Activated T-helper 1 cell treated with anti-CD3 and anti-CD28 coated beads, Interleukin-2, amount 50 U/mL, for 16 hours (primary cell): ENCODE data around the gene CHAF1A.

ENCODE experiments used
- DNase-seq, 2 donors: peaks; one replicate each; pipeline ENCODE4 v3.0.0-alpha.2; 2020; ENCODE audit warnings: low read depth in 1 of 2, low spot score in 1 of 2

Gene CHAF1A

GRCh38 chr19:4454747-4455718, 52.6 kb downstream of the CHAF1A start:
- no peak for DNase-seq

DNA sequence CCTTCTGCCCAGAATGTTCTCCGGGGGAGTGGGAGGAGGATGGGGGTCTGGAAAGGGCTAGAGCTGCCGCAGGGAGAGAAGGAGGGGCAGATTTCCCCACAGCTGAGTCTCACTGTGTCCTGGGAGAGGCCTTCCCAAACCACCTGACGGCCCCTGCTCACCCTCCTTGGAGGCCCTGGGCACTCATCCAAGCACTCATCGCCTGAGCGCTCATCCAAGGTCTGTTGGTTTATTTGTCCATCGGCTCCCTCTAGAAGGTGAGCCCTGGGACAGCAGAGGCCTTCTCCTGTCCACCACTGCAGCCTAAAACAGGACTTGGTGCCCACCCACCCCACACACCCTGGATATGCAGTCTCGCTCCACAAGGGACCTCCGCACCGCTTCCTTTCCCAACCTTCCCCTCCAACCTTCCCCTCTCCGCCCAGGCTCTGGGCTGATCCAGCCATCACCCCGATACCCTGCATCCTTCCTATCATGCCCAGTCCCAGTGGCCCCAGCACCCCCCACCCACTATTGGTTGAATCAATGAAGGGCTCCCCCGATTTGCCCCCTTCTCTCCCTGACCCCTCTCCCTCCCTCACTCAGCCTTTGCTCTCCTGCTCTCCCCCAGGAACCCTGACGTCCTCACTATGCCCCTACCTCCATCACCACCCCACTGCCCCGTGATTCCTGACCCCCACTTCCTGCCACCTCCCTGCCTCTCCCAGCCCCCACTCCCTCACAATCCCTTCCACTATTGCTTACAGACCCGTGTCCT, 53.5 kb downstream of the CHAF1A start:
- no peak for DNase-seq

GRCh38 chr19:4456476-4456842, 54.0 kb downstream of the CHAF1A start:
- DNase-seq, result no peak

- peak in 1 of 2 donors; percentile 46 for DNase-seq
These were observed 54.6 kb downstream of the CHAF1A start for GRCh38 chr19:4456843-4457653.

DNA sequence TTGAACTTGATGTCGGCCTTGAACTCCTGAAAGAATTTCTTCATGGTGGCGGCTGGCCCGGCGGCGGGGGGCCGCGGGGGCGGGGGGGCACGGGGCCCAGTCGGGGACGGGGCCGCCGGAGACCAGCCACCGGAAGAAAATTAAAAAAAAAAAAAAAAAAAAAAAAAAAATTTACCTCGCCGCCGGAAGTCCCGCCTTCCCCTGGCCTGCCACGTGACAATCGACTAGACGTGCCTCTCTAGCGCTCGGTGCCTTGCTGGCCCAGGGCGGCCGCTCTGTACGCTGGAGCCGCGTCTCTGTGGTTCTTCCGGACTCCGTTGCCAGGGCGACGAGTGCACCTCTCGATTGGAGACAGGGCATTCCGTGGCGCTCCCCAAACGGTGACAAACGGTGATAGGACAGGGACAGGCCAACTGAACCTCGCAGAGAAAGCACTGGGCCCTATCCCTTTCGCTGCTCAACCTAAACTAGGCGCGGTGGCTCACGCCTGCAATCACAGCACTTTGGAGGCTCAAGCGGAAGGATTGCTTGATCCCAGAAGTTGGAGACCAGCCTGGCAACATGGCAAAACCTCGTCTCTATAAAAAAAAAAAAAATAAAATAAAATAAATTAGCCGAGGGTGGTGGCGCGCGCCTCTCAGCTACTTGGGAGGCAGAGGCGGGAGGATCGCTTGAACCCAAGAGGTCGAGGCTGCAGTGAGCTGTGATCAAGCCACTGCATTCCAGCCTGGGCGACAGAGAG, 55.4 kb downstream of the CHAF1A start, which contains the start of gene UBXN6:
Gene UBXN6, minus strand, starts transcription at position 141 of the 742 bp plus-strand sequence. Its CDS starts 97 bp downstream, at position 44.
- DNase-seq, result peak; percentile 96

DNA sequence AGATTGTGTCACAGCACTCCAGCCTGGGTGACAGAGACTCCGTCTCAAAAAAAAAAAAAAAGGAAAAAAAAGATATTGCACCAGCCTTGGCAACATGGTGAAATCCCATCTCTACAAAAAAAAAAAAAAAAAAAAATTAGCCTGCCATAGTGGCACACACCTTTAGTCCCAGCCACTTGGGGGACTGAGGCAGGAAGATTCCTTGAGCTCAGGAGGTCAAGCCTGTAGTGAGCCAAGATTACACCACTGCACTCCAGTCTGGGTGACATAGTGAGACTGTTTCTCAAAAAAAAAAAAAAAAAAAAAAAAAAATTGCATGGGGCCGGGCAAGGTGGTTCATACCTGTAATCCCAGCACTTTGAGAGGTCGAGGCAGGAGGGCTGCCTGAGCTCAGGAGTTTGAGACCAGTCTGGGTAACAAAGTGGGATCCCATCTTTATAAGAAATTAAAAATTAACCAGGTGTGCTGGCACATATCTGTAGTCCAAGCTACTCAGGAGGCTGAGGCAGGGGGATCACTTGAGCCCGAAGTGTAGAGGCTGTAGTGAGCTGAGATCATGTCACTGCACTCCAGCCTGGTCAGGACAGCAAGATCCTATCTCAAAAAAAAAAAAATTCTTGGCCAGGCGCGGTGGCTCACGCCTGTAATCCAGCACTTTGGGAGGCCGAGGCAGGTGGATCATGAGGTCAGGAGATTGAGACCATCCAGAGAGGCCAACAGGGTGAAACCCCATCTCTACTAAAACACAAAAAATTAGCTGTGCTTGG, 62.6 kb downstream of the CHAF1A start:
- DNase-seq, result no peak

GRCh38 chr19:4467835-4468234, 65.4 kb downstream of the CHAF1A start:
- no peak for DNase-seq

GRCh38 chr19:4471403-4472173, 69.1 kb downstream of the CHAF1A start:
- DNase-seq, result peak; percentile 92 to 95

DNA sequence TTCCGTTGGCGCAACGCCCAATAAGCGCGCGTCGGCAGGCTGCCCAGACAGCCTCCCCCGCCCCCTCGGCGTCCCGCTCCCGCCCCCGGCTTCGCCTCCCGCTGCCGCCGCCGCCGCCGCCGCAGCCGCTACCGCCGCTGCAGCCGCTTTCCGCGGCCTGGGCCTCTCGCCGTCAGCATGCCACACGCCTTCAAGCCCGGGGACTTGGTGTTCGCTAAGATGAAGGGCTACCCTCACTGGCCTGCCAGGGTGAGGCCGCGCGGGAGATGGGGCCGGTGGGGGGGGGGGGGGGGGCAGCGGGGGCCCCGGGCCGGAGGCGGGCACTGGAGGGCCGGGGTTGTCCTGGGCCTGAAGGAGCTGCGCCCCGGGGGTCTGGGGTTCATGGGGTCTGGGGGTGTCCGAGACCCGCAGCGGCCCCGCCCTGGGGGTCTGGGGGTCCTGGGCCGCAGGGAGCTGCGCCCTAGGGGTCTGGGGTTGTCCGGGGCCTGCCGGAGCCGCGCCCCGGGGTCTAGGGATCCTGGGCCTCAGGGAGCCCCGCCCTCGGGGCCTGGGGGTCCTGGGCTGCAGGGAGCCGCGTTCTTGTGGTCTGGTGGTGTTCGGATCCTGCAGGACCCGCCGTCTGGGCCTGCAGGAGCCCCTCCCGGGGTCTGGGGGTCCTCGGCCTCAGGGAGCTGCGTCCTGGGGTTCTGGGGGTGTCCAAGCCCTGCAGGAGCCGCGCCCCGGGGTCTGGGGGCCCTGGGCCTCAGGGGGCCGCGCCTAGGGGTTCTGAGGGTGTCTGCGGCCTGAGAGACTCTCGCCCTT, 69.9 kb downstream of the CHAF1A start, which contains the start of gene HDGFL2:
Gene HDGFL2, plus strand, starts transcription at position 124 of the 801 bp plus-strand sequence. Its CDS starts 54 bp downstream, at position 178.
- DNase-seq, result no peak

DNA sequence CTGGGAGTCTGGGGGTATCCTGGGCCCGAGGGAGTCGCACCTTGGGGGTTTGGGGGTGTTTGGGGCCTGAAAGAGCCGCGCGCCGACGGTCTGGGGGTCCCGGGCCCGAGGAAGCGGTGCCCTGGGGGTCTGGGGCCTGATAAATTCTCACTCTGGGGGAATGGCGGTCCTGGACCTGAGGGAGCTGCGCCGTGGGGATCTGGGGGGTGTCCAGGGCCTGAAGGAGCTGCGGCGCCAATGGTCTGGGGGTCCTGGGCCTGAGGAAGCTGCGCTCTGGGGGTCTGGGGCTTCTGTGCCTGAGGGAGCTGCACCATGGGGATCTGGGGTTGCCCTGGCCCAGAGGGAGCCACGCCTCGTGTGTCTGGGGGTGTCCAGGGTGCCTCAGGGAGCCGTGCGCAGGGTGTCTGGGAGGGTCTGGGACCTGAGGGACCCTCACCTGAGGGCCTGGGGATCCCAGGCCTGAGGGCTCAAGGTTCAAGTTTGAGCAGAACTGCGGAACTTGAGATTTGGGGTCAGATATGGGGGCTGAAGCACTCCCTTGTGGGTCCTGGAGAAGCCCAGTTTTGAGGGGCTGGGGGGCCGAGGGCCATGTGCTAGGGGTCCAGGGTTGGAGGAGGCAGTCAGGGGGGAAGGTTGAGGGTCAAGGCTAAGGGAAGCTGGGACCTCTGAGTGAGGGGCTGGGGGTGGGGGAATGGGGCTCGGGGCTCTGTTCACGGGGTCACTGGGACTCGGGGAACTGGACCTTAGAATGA, 70.7 kb downstream of the CHAF1A start:
- DNase-seq, result no peak

DNA sequence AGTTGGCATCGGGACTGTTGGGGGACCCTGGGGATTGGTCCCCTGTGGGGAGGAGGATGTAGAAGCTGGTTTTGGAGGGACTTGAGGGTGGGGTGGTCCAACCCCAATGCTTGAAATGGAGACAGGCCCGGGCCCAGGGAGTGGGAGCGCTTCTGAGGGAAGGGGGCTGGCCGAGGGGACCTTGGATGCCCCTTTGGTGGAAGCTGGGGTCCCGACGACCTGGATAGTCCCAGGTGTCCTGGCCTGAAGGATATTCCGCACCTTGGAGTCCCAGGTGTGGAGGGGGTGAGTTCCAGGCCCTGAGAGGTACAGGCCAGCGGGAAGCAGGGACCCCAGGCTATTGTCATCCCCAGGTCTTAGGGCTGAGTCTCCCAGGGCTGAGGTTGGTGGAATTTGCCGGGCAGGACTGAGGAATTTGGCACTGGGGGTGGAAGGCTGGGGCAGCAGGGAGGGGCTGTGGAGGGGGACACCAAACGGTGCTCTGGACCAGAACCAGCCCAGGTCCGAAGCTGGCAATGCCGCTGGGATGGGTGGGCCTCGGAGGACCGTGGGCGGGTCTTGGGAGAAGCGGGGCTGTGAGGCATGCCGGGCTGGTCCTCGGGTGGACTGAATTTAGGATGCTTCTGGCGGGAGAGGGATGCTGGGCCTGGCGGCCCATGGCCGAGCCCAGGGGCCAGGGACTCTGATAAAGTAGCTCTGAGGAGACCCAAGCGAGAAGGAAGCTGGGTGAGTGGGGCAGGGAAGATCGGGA, 71.5 kb downstream of the CHAF1A start:
- DNase-seq, result no peak

DNA sequence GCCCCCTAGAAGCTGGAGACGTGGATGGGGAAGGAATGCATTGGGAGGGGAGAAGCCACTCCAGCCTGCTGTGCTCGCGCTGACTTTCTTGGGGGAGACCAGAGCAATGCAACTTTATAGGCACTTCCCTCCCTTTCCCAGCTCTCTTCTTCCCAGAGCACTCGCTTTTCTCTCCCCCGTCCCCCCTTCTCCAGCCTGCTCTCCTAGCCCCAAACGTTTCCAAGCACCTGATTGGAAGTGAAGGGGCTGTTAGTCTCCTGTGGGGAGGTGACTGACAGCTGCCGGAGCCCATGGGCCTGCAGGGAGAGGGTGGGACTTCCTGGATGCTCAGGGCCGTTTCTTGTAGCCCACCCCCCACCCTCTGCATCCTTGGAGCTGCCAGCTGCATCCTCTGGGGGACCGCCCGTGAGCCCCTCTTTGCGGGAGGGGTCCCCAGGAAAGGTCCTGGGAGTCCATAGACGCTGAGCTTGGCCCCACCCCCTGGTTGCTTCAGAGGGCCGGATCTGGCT, 72.1 kb downstream of the CHAF1A start:
- no peak for DNase-seq

DNA sequence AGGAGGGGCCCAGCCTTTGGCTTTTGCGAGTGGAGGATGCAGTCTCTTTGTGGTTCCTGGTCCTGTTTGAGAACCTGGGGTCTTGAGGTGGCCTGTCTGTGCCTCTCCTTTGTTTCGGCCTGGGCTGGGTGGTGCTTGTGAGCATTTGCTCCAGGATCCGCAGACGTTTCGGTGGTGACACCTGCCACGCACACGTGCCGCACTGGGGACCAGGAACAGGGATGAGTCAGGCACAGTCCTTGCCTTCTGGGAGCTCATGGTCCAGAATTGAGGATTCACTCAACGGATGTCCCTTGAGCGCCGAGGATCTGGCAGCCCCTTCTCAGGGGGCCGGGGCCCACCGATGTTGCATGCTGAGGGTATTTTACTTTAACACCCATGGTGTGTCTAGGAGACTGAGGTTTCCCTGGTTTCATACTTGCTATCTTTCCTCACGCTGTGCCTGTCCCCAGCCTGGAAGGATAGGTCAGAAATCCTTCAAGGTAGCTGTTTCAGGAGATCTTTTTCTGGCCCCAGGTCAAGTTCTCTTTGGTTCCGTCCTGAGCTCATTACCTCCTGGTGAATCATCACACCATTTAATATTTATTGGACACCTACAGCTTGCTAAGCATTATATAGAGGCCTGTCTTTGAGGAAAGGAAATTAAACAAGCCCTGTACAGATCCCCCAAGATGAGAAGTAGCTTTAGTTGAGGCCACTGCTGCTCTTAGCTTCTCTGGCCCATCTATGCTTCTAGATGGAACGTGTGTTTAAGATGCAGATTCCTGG, 74.8 kb downstream of the CHAF1A start:
- DNase-seq, result no peak

DNA sequence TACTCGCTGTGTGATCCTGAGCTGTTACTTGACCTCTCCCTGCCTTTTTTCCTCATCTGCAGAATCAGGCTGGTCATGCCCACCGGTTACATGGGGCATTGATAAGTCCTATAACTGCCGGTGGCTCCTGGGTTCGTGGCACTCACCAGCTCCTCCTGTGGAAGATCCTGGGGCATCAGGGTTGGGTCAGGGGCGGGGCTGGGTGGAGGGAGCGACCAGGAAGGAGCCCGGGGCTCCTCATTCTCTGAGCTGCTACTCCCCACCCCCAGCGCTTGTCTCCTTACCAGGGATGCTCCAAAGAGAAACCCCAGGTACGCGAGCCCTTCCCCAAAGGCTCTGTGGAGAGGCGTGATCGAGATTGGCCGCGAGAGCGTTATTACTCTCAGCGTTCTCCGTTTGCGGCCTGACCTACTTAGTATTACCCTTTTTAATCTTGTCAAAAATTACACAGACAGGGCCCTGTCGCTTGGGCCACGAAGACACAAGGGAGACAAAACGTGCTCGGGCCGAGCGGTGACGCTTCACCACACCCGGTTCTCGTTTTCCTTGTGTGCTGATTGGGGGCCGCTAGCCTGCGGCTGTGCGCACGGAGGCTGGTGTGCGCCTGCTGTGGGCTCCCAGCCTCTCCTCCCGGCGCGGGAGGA, 80.4 kb downstream of the CHAF1A start:
- no peak for DNase-seq

GRCh38 chr19:4483385-4483784, 80.9 kb downstream of the CHAF1A start:
- no peak for DNase-seq
